Heart left ventricle (tissue), 13 donors: ENCODE measurements around the gene LINC01488.

ENCODE experiments used
- CTCF ChIP-seq, 12 donors: fragments of 200-600 bp; sonication (generic) in 4 of 12; IDR thresholded peaks; one replicate each; pipeline versions ENCODE4 v1.5.0 to v1.8.0; 2018 to 2022; ENCODE audit warnings: antibody characterized with exemption in 12 of 12, mild to moderate bottlenecking in 5 of 12
- POLR2A ChIP-seq, 2 donors: fragments of 450-650 bp; IDR thresholded peaks; one replicate each; pipeline ENCODE4 v1.6.1; 2017; ENCODE audit warnings: antibody characterized with exemption in 2 of 2, mild to moderate bottlenecking in 2 of 2, moderate library complexity in 2 of 2
- donor health status: ischemic (EF 13 %, LVEDD 7.1; RV severe dilation, severe dysfunction).
- donor health status: DM: no; HTN: yes; CAD: no.
- donor health status: DM: no; HTN: no; CAD: no.
- donor health status: ischemic (EF 25% LVEDD 6.9; RV normal size, moderate dysfunction).
- donor health status: ischemic (EF 25% LVEDD 5.7; RV mildly dilated, moderate dysfunction).
- donor health status: ischemic (EF 35%, LVEDD 5.7; RV mildly dilated, moderate dysfunction).
- donor health status: nonischemic (EF 11% LVEDD 7.7; RV severe dilation, severe dysfunction).
- donor health status: DM: yes; HTN: yes; CAD: no.
- donor health status: PGD.
- donor health status: ischemic (EF 29% LVEDD 5.4; RV normal size, mild dysfunction).
- donor health status: nonischemic (EF 23%, LVEDD 6.1; RV moderate dilation, normal function).

GRCh38 chr11:69435161-69435986, 46.1 kb upstream of the LINC01488 start:
- TF ChIP-seq CTCF (IDR thresholded peaks at IDR 0.05), result no peak
- no peak for TF ChIP-seq POLR2A (IDR thresholded peaks at IDR 0.05)
